IPS-15b (cell line): Measurements from ENCODE around the gene SCNN1G.
"Not testable (repeated sequence)": the region's sequence is repeated elsewhere in the genome, so short reads cannot be mapped to it uniquely, and the experiment has no call there.

ENCODE experiments used
- H3K27me3 ChIP-seq: one replicate; pipeline ENCODE4 v1.6.1; 2013; ENCODE audit warnings: low read length; ENCODE audit not compliant: control insufficient read depth, insufficient read depth
- H3K36me3 ChIP-seq: one replicate; pipeline ENCODE4 v1.6.1; 2013; ENCODE audit warnings: low read length; ENCODE audit not compliant: control insufficient read depth, insufficient read depth
- H3K4me1 ChIP-seq: one replicate; pipeline ENCODE4 v1.6.1; 2013; ENCODE audit warnings: mild to moderate bottlenecking, low read length; ENCODE audit not compliant: control insufficient read depth, insufficient read depth
- H3K4me3 ChIP-seq: one replicate; pipeline ENCODE4 v1.5.1; 2013; ENCODE audit warnings: low read depth, low read length
- H3K9ac ChIP-seq: one replicate; pipeline ENCODE4 v1.6.1; 2013; ENCODE audit warnings: low read depth, mild to moderate bottlenecking, low read length
- H3K9me3 ChIP-seq: one replicate; pipeline ENCODE4 v1.6.1; 2013; ENCODE audit warnings: mild to moderate bottlenecking, low read length; ENCODE audit not compliant: control insufficient read depth, insufficient read depth

Gene SCNN1G

DNA sequence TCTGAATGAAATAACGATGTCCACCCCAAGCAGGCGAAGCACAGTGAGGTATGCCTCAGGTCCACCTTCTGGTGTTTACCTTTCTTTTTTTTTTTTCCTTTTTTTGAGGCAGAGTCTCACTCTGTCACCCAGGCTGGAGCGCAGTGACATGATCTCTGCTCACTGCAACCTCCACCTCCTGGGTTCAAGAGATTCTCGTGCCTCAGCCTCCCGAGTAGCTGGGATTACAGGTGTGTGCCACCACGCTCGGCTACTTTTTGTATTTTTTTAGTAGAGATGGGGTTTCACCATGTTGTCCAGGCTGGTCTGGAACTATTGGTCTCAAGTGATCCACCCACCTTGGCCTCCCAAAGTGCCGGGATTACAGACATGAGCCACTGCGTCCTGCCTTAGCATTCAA is 38.2 kb upstream of the SCNN1G start:
- H3K4me3 ChIP-seq, H3K9me3 ChIP-seq, H3K9ac ChIP-seq, H3K27me3 ChIP-seq, H3K36me3 ChIP-seq: not testable (repeated sequence)
- H3K4me1 ChIP-seq: peaks cover 22% of the 10 kb centered on the region

DNA sequence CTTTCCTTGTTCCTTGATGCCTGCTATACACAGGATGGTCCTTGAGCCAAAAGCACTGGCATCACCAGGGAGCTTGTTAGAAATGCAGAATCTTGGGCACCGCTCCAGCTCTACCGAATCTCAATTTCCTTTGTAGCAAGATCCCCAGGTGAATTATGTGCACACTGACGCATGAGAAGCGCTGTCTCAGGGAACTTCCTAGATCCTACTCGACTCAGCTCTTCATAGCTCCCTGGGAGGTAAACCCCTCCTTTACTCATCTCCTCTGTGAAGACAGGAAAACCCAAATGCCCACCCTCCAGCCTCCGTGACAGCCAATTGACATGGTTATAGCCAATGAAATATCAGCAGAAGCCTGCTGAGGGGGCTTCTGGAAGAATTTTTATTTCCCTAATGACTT is 37.4 kb upstream of the SCNN1G start:
- Histone ChIP-seq H3K4me1 (peaks cover 22% of the 10 kb centered on the region), H3K9me3 (no peaks in the 10 kb centered on the region), H3K9ac (no peak overlapping the region), H3K36me3 (no peaks in the 10 kb centered on the region), H3K4me3 (peak overlapping the region; percentile 1), H3K27me3 (peaks cover 4% of the 10 kb centered on the region)

DNA sequence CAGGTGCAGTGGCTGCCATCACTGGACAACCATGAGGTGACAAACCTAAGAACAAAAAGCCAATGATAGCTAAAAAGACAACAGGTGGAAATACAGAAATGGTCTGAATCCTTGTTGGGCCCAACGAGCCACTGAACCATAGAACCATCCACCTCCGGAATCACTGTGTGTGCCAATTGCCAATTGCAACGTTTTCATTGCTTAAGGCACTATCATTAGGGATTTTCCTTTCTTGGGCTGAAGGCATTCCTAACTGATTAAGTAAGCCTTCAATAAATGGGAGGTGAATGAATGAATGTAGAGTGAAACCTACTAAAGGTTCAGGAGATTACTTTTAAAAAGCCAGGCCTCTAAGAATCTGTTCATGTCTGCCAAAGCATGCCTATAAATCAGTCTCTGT is 36.9 kb upstream of the SCNN1G start:
- Histone ChIP-seq H3K27me3 (peaks cover 8% of the 10 kb centered on the region), H3K4me3 (peak overlapping the region; percentile 1), H3K36me3 (no peaks in the 10 kb centered on the region), H3K9ac (no peak overlapping the region), H3K9me3 (no peaks in the 10 kb centered on the region), H3K4me1 (peaks cover 22% of the 10 kb centered on the region)

DNA sequence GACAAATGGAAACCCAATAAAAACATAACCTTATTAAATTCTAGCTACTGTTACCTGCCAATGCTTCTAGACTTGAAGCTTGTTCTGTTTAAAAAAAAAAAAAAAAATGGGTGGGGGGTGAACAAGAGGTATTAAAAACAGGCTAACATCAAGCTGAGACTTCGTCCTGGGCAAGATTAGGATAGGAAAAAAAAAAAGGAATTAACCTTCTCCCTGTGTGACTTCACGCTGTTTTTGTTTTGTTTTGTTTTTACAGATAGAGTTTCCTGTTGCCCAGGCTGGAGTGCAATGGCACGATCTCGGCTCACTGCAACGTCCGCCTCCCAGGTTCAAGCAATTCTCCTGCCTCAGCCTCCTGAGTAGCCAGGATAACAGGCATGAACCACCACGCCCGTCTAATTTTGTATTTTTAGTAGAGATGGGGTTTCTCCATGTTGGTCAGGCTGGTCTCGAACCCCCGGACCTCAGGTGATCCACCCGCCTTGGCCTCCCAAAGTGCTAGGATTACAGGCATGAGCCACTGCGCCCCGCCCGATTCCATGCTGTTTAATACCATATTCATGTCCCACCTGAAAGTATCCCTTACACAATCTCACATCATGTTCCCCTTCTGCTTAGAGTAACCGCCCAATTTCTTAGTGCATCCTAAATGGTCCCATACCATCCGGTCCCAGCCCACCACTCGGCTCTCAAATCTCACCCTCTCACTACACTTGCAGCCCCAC is 35.5 kb upstream of the SCNN1G start:
- no peaks in the 10 kb centered on the region for H3K36me3 ChIP-seq
- H3K4me1 ChIP-seq: peaks cover 22% of the 10 kb centered on the region
- no peak overlapping the region for H3K9ac ChIP-seq
- H3K4me3 ChIP-seq: no peak overlapping the region
- H3K27me3 ChIP-seq: peaks cover 11% of the 10 kb centered on the region
- H3K9me3 ChIP-seq: no peaks in the 10 kb centered on the region

DNA sequence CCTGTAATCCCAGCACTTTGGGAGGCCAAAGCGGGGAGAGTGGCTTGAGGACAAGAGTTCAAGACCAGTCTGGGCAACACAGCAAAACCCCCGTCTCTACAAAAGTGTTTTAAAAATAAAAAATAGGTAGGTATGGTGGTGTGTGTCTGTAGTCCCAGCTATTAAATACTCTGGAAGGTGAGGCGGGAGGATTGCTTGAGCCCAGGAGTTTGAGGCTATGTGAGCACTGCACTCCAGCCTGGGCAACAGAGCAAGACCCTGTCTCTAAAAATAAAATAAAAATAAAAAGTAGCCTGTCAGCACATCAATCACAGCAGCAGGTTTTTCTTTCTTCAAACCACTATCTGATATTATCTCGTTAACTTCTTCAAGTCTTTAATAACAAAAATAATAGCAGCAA is 34.9 kb upstream of the SCNN1G start:
- Histone ChIP-seq H3K9ac (no peak overlapping the region), H3K9me3 (no peaks in the 10 kb centered on the region), H3K4me1 (peaks cover 22% of the 10 kb centered on the region), H3K27me3 (peaks cover 11% of the 10 kb centered on the region), H3K36me3 (no peaks in the 10 kb centered on the region), H3K4me3 (peak overlapping the region; percentile 69)

DNA sequence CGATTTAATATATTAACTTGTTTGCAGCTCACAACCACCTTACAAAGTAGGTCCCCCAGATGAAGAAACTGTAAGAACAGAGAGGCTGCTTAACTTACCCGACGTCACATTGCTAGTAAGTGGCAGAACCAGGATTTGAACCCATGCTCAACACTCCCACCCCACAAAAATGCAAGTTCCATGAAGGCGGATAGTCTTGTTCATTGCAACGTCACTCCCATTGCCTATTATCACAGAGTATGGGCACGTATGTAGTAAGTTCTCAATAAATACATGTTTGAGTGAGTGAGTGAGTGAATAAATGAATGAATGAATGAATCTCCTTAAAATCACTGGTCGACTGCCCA is 34.4 kb upstream of the SCNN1G start:
- Histone ChIP-seq H3K36me3 (no peaks in the 10 kb centered on the region), H3K9ac (peak overlapping the region; percentile 60), H3K4me1 (peaks cover 22% of the 10 kb centered on the region), H3K9me3 (no peaks in the 10 kb centered on the region), H3K27me3 (peaks cover 11% of the 10 kb centered on the region), H3K4me3 (peak overlapping the region; percentile 69)

DNA sequence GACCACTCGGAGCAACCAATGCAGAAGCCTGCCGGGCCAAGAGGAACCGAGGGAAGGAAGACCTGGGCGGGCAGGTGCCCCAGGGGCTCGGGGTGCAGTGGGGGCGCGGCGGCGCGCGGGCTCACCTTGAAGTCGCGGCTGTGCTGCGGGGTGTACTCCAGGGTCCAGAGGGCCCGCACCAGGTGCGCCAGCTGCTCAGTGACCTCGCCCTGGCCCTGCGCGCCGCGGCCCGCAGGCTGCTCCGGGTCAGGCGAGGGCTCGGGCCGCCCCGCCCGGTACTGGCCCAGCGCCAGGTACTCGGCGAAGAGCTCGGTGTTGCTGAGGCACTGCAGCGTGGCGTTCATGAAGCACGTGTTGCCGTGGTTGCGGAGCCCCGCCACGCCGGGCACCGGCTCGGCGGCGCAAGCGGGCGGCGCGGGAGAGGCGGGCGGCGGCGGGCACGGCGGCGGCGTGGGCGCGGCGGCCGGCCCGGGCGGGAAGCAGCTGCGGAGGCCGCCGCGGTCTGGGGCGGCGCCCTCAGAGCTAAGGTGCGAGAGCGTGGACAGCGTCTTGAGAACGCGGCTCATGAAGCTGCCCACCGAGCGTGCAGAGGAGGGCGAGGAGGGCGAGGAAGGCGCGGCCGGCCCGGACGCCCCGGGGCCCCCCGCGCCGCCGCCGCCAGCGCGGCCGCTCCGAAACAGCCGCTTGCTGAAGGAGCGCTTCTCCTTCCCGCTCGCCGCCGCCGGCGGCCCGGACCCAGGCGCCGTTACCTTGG is 33.9 kb upstream of the SCNN1G start:
- Histone ChIP-seq H3K4me3 (peak overlapping the region; percentile 69), H3K27me3 (peaks cover 11% of the 10 kb centered on the region), H3K4me1 (peaks cover 18% of the 10 kb centered on the region), H3K9me3 (no peaks in the 10 kb centered on the region), H3K9ac (peak overlapping the region; percentile 60), H3K36me3 (no peaks in the 10 kb centered on the region)

DNA sequence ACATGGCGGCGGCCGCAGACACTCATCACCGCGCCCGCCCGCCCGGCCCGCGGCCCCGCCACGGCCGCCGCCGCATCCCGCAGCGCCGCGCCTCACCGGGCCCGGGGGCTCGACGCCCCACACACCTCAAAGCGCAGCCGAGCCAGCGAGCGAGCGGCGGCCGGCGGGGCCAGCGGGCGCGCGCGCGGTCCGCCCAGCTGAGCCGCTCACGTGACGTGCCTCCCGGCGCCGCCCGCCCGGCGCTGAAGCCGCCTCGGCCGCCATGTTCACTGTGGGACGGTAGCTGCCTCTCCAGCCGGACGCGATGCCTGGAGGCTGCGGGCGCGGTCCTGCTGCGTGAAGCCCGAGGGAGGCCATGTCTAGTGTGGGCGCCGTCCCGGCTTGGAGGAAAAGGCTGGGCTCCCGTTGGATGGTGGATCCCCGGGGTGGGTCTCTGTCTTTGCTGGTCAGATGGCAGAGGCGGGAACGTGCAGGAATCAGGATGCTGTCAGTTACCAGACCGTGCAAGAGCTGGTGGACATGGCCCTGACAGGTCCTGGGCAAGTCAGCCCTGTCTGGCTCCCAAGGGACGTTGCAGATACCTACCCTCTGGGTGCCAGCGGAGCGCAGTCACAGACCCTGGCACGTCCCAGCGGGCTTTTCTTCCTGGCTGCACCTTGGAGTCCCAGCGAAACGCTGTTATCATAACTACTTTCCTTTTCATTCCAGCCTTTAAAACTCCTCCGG is 33.1 kb upstream of the SCNN1G start, which contains the start of gene USP31:
Gene USP31 (minus strand): TSS at position 186 of the 726 bp plus-strand sequence. CDS start 182 bp downstream, at position 4.
- H3K27me3 ChIP-seq: peaks cover 11% of the 10 kb centered on the region
- H3K4me1 ChIP-seq: peaks cover 14% of the 10 kb centered on the region
- no peaks in the 10 kb centered on the region for H3K9me3 ChIP-seq
- peak within 1 kb of the TSS; percentile 91 for H3K4me3 ChIP-seq
- H3K36me3 ChIP-seq: no peaks in the 10 kb centered on the region
- peak within 1 kb of the TSS; percentile 60 for H3K9ac ChIP-seq

DNA sequence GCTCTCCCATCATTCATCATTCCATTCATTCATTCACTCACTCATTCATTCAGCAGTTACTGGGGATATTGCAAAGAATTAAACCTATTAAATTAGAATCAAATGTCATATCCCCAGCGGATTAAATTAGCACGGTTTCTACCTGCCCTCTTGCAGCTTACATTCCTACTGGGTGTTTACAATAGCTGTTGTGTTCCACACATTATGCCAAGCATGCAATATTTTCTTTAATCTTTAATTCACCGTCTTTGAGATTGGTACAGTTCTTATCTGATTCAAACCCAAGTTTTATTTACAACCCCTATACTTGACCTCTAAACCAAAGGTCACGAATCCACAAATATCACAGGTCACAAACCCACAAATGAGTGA is 32.6 kb upstream of the SCNN1G start:
- H3K9ac ChIP-seq: no peak overlapping the region
- no peaks in the 10 kb centered on the region for H3K36me3 ChIP-seq

DNA sequence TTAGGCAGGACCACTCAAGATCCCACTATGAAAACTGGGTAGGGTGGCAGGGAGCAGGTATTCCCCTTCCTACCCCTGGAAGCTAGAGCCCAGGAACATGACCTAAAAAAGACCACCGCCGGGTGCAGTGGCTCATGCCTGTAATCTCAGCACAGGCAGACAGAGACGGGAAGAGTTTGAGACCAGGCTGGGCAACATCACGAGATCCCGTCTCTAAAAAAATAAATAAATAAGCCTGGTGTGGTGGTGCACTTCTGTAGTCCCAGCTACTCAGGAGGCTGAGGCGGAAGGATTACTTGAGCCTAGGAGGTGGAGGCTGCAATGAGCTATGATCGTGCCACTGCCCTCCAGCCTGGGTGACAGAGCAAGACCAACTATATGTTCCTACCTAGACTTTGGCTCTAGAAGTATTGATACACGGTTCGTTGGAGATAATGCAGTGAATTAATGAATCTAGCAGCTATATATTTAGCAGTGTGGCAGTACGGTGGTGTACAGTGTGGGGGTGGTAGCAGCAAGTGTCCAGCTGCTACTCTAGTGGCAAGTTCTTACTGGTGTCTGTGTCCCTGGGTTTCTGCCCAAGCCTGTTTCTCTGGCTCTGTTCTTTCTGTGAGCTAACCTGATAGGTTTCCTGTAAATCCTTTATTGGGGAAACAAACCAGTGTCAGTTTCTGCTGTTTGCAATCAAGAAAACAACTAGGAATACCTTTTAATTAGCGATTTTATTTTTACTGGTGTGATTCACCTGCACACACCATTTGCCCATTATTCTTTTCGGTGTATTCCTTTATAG is 30.0 kb upstream of the SCNN1G start:
- Histone ChIP-seq H3K36me3 (no peaks in the 10 kb centered on the region), H3K27me3 (peaks cover 11% of the 10 kb centered on the region)

More for the DNA sequence above, 32.6 kb upstream of the SCNN1G start:
- Histone ChIP-seq H3K4me1 (peaks cover 12% of the 10 kb centered on the region), H3K9me3 (no peaks in the 10 kb centered on the region), H3K27me3 (peaks cover 11% of the 10 kb centered on the region), H3K4me3 (peak overlapping the region; percentile 91)

DNA sequence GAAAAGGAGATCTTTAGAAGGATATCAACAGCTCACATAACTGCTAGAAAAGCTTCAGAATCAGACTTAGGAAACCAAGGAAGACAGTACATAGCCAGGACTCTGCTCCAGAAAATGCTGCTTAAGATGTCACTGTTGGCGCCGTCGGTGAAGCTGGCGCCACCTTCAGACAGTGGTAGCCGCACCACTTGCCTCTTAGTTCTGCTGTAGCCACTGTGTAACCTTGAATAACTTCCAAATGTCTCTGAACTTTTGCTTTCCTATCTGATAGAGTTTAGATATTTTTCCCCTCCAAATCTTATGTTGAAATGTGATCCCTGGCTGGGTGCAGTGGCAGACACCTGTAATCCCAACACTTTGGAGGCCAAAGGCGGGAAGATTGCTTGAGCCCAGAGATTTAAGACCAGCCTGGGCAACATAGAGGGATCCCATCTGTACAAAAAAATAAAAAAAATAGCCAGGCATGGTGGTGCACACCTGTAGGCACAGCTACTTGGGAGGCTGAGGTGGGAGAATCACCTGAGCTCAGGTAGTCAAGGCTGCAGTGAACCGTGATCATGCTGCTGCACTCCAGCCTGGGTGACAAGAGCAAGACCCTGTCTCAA is 27.0 kb upstream of the SCNN1G start:
- Histone ChIP-seq H3K4me1 (peaks cover 2% of the 10 kb centered on the region), H3K27me3 (peaks cover 3% of the 10 kb centered on the region), H3K9ac (no peak overlapping the region), H3K4me3 (no peak overlapping the region), H3K9me3 (no peaks in the 10 kb centered on the region), H3K36me3 (no peaks in the 10 kb centered on the region)

More for the DNA sequence above, 30.0 kb upstream of the SCNN1G start:
- Histone ChIP-seq H3K9me3 (no peaks in the 10 kb centered on the region), H3K4me3 (no peak overlapping the region), H3K4me1 (peaks cover 3% of the 10 kb centered on the region), H3K9ac (no peak overlapping the region)
